T-helper 1 cell (primary cell): ENCODE data around the gene TESMIN.

Experiments used
- DNase-seq, 5 donors: peaks; one replicate each; pipeline ENCODE4 v3.0.0-alpha.2; 2012 to 2020

Gene TESMIN

GRCh38 chr11:68658097-68658496 lies 93.2 kb downstream of the TESMIN start:
- no peak for DNase-seq
